HL-60 (cell line): ENCODE data around the gene NFATC1.
A peak's percentile ranks its signal among the peaks of the same experiment; 100 is the strongest.
"Not testable (repeated sequence)": the region's sequence is repeated elsewhere in the genome, so short reads cannot be mapped to it uniquely, and the experiment has no call there.

ENCODE experiments used
- DNase-seq, 2 experiments: peaks; one replicate each; pipeline ENCODE4 v3.0.0-alpha.2; 2010 to 2020; ENCODE audit warnings: low read depth in 1 of 2, low spot score in 1 of 2
- H3K27ac ChIP-seq: fragments of 250-450 bp; sonication (Bioruptor Pico); replicated peaks from 2 replicates; pipeline ENCODE4 v1.5.1; 2020; ENCODE audit warnings: mild to moderate bottlenecking, moderate library complexity
- H3K27me3 ChIP-seq: fragments of 250-450 bp; sonication (Bioruptor Pico); 2 replicates; pipeline ENCODE4 v1.5.1; 2021; ENCODE audit warnings: mild to moderate bottlenecking, moderate library complexity; ENCODE audit not compliant: insufficient read depth, poor library complexity, severe bottlenecking
- H3K4me3 ChIP-seq: replicated peaks from 2 replicates; pipeline ENCODE4 v1.5.1; 2011; ENCODE audit warnings: mild to moderate bottlenecking, control low read depth, low read length; ENCODE audit not compliant: insufficient read depth
- CTCF ChIP-seq: IDR thresholded peaks from one replicate; pipeline ENCODE4 v1.5.1; 2011; ENCODE audit warnings: low read length, control low read depth, inconsistent platforms; ENCODE audit not compliant: insufficient read depth
- GABPA ChIP-seq: IDR thresholded peaks from 2 replicates; pipeline ENCODE4 v1.6.1; 2012; ENCODE audit warnings: low read depth
- POLR2AphosphoS5 ChIP-seq: IDR thresholded peaks from 2 replicates; pipeline ENCODE4 v1.6.1; 2012; ENCODE audit warnings: low read depth
- REST ChIP-seq: IDR thresholded peaks from 2 replicates; pipeline ENCODE4 v1.6.1; 2012; ENCODE audit warnings: low read depth; ENCODE audit not compliant: insufficient replicate concordance
- SPI1 ChIP-seq: IDR thresholded peaks from 2 replicates; pipeline ENCODE4 v1.6.1; 2012; ENCODE audit warnings: low read depth, mild to moderate bottlenecking, borderline replicate concordance

NFATC1 gene

DNA sequence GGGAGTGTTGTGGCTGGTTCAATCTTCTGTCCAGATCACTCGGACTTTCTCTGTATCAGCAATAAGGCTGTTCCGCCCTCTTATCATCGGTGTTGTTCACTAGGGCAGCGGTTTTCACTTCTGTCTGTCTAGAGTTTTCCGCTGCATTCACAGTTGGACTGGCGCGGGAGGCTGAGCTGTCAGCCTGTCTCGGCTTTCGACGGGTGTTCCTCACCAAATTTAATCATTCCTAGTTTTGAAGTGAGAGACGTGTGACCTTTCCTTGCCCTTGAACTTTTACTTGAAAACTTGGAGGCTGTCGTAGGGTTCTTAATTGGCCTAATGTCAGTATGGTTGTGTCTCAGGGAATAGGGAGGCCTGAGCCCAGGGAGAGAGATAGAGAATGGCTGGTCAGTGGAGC, 108.3 kb downstream of the NFATC1 start:
- Histone ChIP-seq H3K4me3 (no peak overlapping the region), H3K27me3 (no peaks in the 10 kb centered on the region), H3K27ac (peak overlapping the region; percentile 49)
- TF ChIP-seq POLR2AphosphoS5 (no peak), REST (no peak), CTCF (no peak), GABPA (no peak), SPI1 (no peak)
- no peak for DNase-seq

DNA sequence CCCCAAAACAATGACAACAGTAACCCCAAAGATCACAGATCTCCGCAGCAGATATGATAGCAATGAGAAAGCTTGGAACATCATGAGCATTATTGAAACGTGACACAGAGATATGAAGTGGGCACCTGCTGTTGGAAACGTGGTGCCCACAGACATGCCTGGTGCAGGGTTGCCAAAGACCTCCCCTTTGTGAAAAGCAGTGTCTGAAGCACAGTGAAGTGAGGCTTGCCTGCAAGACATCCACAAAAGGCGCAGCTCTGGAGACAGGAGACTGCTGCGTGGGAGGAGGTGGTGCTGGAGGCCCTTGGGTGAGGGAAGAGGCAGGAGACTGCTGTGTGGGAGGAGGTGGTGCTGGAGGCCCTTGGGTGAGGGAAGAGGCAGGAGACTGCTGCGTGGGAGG, 108.8 kb downstream of the NFATC1 start:
- H3K27ac ChIP-seq = peak overlapping the region; percentile 49
- not testable (repeated sequence) for H3K4me3 ChIP-seq, H3K27me3 ChIP-seq
- DNase-seq = peak; percentile 73 to 80

GRCh38 chr18:79505465-79505864, 109.7 kb downstream of the NFATC1 start:
- not testable (repeated sequence) for H3K27ac ChIP-seq, DNase-seq, H3K27me3 ChIP-seq, H3K4me3 ChIP-seq

GRCh38 chr18:79506191-79507075, 110.7 kb downstream of the NFATC1 start:
- Histone ChIP-seq H3K27ac (peak overlapping the region; percentile 76), H3K27me3 (no peaks in the 10 kb centered on the region), H3K4me3 (no peak overlapping the region)
- peak; percentile 49 to 50 for DNase-seq
- TF ChIP-seq REST (no peak), CTCF (no peak), SPI1 (peak; percentile 51; the same call in 1 of the 2 replicates), POLR2AphosphoS5 (no peak), GABPA (0 out of 2 replicates have a peak, but pooled peaks have one; percentile 6)

- H3K27ac ChIP-seq = peak overlapping the region; percentile 76
- H3K4me3 ChIP-seq = no peak overlapping the region
- TF ChIP-seq SPI1 (peak; percentile 28; the same call in 1 of the 2 replicates), POLR2AphosphoS5 (peak; percentile 83), GABPA (no peak; the same call in 1 of the 2 replicates)
- no peaks in the 10 kb centered on the region for H3K27me3 ChIP-seq
- peak in 1 of 2 experiments; percentile 90 for DNase-seq
Measured at GRCh38 chr18:79507076-79507545, 111.4 kb downstream of the NFATC1 start.
